Measurements from ENCODE around the gene SCN4B.

- TF ChIP-seq CTCF (IDR thresholded peaks at IDR 0.05) (no peak), POLR2A (IDR thresholded peaks at IDR 0.05) (no peak)
These were observed 64.1 kb downstream of the SCN4B start for GRCh38 chr11:118088531-118088930.

Measured in Peyer's patch (tissue), 4 donors.